ENCODE data around the gene C6orf136. TPM values are rescaled to one million over a fixed set of nuclear protein-coding genes. Genes with fewer than 3 reads are reported as not detected.

C6orf136 gene
- total and polyA plus RNA-seq, 10 of the 15 experiments (the other 5 are each of a cell fraction or from before 2014, with no cell fraction given): 5.2 to 24.1 (median 14.9) TPM

DNA sequence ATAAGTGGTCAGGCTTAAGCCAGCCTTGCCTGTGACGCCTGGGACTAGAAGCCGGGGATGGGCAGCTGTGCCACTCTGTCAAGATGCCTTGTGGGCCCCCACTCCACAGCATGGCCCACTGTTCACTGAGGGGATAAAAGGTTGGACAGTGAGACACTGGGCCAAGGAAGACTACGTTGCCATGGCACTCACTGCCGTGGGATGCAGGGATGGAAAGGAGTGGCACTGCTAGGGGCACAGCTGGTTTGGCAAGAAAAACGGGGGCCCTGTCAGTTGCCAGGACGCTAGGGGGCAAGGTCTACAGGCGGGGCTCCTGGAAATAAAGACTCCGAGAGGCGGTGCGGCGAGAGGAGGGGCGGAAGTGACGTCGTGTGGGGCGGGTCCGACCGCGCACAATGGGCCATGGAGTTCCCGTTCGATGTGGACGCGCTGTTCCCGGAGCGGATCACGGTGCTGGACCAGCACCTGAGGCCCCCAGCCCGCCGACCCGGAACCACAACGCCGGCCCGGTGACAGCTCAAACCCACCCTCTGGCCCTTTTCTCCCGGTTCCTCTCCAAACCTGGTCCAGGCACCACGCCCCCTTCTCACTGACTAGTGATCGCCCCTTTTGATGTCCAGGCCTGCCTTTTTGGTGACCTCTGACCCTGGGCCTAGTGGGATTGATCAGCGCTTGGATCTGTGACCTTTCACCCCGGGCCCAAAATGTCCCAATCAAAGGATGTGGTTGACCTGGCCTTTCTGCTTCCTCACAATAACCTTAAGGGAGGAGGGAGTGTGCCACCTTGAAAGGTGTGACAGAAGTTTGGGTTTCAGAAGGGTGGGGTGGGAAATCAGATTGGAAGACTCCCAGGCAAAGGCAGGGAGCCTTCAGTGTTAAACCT, 20.2 kb upstream of the C6orf136 start, which contains the start of gene ATAT1 (continued):
- TF ChIP-seq, protein P1, sequence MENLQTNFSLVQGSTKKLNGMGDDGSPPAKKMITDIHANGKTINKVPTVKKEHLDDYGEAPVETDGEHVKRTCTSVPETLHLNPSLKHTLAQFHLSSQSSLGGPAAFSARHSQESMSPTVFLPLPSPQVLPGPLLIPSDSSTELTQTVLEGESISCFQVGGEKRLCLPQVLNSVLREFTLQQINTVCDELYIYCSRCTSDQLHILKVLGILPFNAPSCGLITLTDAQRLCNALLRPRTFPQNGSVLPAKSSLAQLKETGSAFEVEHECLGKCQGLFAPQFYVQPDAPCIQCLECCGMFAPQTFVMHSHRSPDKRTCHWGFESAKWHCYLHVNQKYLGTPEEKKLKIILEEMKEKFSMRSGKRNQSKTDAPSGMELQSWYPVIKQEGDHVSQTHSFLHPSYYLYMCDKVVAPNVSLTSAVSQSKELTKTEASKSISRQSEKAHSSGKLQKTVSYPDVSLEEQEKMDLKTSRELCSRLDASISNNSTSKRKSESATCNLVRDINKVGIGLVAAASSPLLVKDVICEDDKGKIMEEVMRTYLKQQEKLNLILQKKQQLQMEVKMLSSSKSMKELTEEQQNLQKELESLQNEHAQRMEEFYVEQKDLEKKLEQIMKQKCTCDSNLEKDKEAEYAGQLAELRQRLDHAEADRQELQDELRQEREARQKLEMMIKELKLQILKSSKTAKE (IDR thresholded peaks at IDR 0.05; ENCODE audit: low read depth, poor library complexity, severe bottlenecking): no peak
- TF ChIP-seq, protein P2, sequence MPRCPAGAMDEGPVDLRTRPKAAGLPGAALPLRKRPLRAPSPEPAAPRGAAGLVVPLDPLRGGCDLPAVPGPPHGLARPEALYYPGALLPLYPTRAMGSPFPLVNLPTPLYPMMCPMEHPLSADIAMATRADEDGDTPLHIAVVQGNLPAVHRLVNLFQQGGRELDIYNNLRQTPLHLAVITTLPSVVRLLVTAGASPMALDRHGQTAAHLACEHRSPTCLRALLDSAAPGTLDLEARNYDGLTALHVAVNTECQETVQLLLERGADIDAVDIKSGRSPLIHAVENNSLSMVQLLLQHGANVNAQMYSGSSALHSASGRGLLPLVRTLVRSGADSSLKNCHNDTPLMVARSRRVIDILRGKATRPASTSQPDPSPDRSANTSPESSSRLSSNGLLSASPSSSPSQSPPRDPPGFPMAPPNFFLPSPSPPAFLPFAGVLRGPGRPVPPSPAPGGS (IDR thresholded peaks at IDR 0.05; ENCODE audit: borderline replicate concordance, insufficient read depth, low read depth, low read length, poor library complexity, severe bottlenecking): peak; percentile 94
- TF ChIP-seq EP300 (IDR thresholded peaks at IDR 0.05; ENCODE audit: borderline replicate concordance in 1 of 2, control insufficient read depth in 1 of 2, low read depth in 2 of 2, low read length in 2 of 2) (no peak), NBN (IDR thresholded peaks at IDR 0.05) (peak; percentile 56; the same call in 1 of the 2 replicates), LARP7 (IDR thresholded peaks at IDR 0.05) (peak; percentile 55; the same call in 1 of the 2 replicates), STAT1 (conservative IDR thresholded peaks at IDR 0.05) (no peak), BCL11A (IDR thresholded peaks at IDR 0.05; ENCODE audit: low read depth, low read length) (no peak), ZNF622 (IDR thresholded peaks at IDR 0.05) (no peak), BRCA1 (IDR thresholded peaks at IDR 0.05; ENCODE audit: low read depth, low read length) (no peak), WRNIP1 (IDR thresholded peaks at IDR 0.05; ENCODE audit: borderline replicate concordance, low read depth, low read length) (no peak), ZNF207 (IDR thresholded peaks at IDR 0.05; ENCODE audit: borderline replicate concordance) (no peak), ASH2L (IDR thresholded peaks at IDR 0.05; ENCODE audit: borderline replicate concordance, low read depth) (no peak), TARDBP (IDR thresholded peaks at IDR 0.05; ENCODE audit: borderline replicate concordance) (0 out of 2 replicates have a peak, but pooled peaks have one; percentile 16), GATAD2B (conservative IDR thresholded peaks at IDR 0.05; ENCODE audit: low read depth) (0 out of 2 replicates have a peak, but pooled peaks have one; percentile 37), DPF2 (IDR thresholded peaks at IDR 0.05) (0 out of 2 replicates have a peak, but pooled peaks have one; percentile 44), BACH1 (IDR thresholded peaks at IDR 0.05; ENCODE audit: borderline replicate concordance) (peak; percentile 63)
- TF ChIP-seq, protein P3, sequence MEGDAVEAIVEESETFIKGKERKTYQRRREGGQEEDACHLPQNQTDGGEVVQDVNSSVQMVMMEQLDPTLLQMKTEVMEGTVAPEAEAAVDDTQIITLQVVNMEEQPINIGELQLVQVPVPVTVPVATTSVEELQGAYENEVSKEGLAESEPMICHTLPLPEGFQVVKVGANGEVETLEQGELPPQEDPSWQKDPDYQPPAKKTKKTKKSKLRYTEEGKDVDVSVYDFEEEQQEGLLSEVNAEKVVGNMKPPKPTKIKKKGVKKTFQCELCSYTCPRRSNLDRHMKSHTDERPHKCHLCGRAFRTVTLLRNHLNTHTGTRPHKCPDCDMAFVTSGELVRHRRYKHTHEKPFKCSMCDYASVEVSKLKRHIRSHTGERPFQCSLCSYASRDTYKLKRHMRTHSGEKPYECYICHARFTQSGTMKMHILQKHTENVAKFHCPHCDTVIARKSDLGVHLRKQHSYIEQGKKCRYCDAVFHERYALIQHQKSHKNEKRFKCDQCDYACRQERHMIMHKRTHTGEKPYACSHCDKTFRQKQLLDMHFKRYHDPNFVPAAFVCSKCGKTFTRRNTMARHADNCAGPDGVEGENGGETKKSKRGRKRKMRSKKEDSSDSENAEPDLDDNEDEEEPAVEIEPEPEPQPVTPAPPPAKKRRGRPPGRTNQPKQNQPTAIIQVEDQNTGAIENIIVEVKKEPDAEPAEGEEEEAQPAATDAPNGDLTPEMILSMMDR (IDR thresholded peaks at IDR 0.05 in 2 of 3, conservative IDR thresholded peaks at IDR 0.05 in 1 of 3; ENCODE audit: control insufficient read depth in 2 of 3, extremely low read depth in 1 of 3, insufficient read depth in 1 of 3, low read depth in 3 of 3, low read length in 3 of 3): peak; percentile 44 to 52 (median 46); a peak in 5 of 6 replicates
- TF ChIP-seq, protein P4, sequence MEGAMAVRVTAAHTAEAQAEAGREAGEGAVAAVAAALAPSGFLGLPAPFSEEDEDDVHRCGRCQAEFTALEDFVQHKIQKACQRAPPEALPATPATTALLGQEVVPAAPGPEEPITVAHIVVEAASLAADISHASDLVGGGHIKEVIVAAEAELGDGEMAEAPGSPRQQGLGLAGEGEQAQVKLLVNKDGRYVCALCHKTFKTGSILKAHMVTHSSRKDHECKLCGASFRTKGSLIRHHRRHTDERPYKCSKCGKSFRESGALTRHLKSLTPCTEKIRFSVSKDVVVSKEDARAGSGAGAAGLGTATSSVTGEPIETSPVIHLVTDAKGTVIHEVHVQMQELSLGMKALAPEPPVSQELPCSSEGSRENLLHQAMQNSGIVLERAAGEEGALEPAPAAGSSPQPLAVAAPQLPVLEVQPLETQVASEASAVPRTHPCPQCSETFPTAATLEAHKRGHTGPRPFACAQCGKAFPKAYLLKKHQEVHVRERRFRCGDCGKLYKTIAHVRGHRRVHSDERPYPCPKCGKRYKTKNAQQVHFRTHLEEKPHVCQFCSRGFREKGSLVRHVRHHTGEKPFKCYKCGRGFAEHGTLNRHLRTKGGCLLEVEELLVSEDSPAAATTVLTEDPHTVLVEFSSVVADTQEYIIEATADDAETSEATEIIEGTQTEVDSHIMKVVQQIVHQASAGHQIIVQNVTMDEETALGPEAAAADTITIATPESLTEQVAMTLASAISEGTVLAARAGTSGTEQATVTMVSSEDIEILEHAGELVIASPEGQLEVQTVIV (IDR thresholded peaks at IDR 0.05; ENCODE audit: borderline replicate concordance, partially characterized antibody): no peak
- TF ChIP-seq, protein P5, sequence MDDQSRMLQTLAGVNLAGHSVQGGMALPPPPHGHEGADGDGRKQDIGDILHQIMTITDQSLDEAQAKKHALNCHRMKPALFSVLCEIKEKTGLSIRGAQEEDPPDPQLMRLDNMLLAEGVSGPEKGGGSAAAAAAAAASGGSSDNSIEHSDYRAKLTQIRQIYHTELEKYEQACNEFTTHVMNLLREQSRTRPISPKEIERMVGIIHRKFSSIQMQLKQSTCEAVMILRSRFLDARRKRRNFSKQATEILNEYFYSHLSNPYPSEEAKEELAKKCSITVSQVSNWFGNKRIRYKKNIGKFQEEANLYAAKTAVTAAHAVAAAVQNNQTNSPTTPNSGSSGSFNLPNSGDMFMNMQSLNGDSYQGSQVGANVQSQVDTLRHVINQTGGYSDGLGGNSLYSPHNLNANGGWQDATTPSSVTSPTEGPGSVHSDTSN (IDR thresholded peaks at IDR 0.05; ENCODE audit: insufficient replicate concordance, low read depth, low read length): no peak
